H1 (cell line): Measurements from ENCODE around the gene PARS2. TPM values are rescaled to one million over a fixed set of nuclear protein-coding genes. Genes with fewer than 3 reads are reported as not detected.

Experiments used
- CTCF ChIA-PET: fragments of 300-600 bp; sonication (Branson Sonifier 250); formaldehyde crosslinking; loops from one replicate; lab custom pipeline; 2021; ENCODE audit not compliant: partially characterized antibody; lab: Charles Lee
- POLR2A ChIA-PET: fragments of 300-600 bp; sonication (Branson Sonifier 250); formaldehyde crosslinking; loops from one replicate; lab custom pipeline; 2021; ENCODE audit warnings: inconsistent platforms; ENCODE audit not compliant: partially characterized antibody; lab: Charles Lee
- DNase-seq, 2 experiments: peaks; one replicate each; pipeline versions ENCODE4 v3.0.0 to v3.0.0-alpha.2; 2010 to 2022; ENCODE audit warnings: low spot score in 2 of 2, low read depth in 1 of 2, mixed read lengths in 1 of 2
- FAIRE-seq: peaks from 2 replicates; lab custom pipeline; 2011; peaks lifted over from hg19 to GRCh38; lab: Jason Lieb, UNC
- H2AFZ ChIP-seq: 2 replicates; pipeline ENCODE4 v1.8.1; 2012; ENCODE audit warnings: low read length, inconsistent platforms
- H2AK5ac ChIP-seq: 2 replicates; pipeline ENCODE4 v1.6.1; 2013; ENCODE audit warnings: low read depth, low read length
- H2BK120ac ChIP-seq: replicated peaks from 2 replicates; pipeline ENCODE3; 2013; ENCODE audit warnings: low read depth, low read length, inconsistent platforms
- H2BK12ac ChIP-seq: 2 replicates; pipeline ENCODE4 v1.6.1; 2013; ENCODE audit warnings: low read depth, low read length
- H2BK15ac ChIP-seq: 2 replicates; pipeline ENCODE4 v1.6.1; 2013; ENCODE audit warnings: low read length
- H2BK20ac ChIP-seq: 2 replicates; pipeline ENCODE4 v1.6.1; 2013; ENCODE audit warnings: low read length
- H2BK5ac ChIP-seq: 2 replicates; pipeline ENCODE4 v1.6.1; 2013; ENCODE audit warnings: low read depth, low read length
- H3K14ac ChIP-seq: 2 replicates; pipeline ENCODE4 v1.6.1; 2013; ENCODE audit warnings: inconsistent platforms; ENCODE audit not compliant: insufficient read length
- H3K18ac ChIP-seq: 2 replicates; pipeline ENCODE4 v1.6.1; 2013; ENCODE audit warnings: low read length; ENCODE audit errors: extremely low read depth
- H3K23ac ChIP-seq: 2 replicates; pipeline ENCODE4 v1.6.1; 2013; ENCODE audit warnings: inconsistent platforms; ENCODE audit not compliant: insufficient read length
- H3K23me2 ChIP-seq: 2 replicates; pipeline ENCODE4 v1.6.1; 2013; ENCODE audit warnings: low read depth, low read length
- H3K27ac ChIP-seq: 2 replicates; pipeline ENCODE4 v1.6.1; 2011; ENCODE audit warnings: low read depth, low read length, inconsistent platforms
- H3K27me3 ChIP-seq, 4 experiments: replicated peaks in 1 of 4; 1 replicate in 1 of 4; 2 replicates in 3 of 4; pipeline versions ENCODE4 v1.6.1 to v1.8.1; 2011 to 2013; ENCODE audit warnings: low read length in 3 of 4, mild to moderate bottlenecking in 3 of 4, inconsistent platforms in 2 of 4, mixed read lengths in 2 of 4, moderate library complexity in 1 of 4; ENCODE audit not compliant: control insufficient read depth in 3 of 4, insufficient read depth in 3 of 4; ENCODE audit errors: extremely low read depth in 1 of 4
- H3K36me3 ChIP-seq, 4 experiments: 2 replicates each; pipeline versions ENCODE4 v1.6.1 to v1.8.1; 2011 to 2013; ENCODE audit warnings: mild to moderate bottlenecking in 4 of 4, low read length in 3 of 4, moderate library complexity in 2 of 4, control low read depth in 1 of 4, inconsistent platforms in 1 of 4; ENCODE audit not compliant: insufficient read depth in 4 of 4, control insufficient read depth in 2 of 4
- H3K4ac ChIP-seq: replicated peaks from 2 replicates; pipeline ENCODE3; 2013; ENCODE audit warnings: low read length, low read depth, mixed read lengths, inconsistent platforms; ENCODE audit not compliant: insufficient read length
- H3K4me1 ChIP-seq, 4 experiments: replicated peaks in 1 of 4; 1 replicate in 1 of 4; 2 replicates in 3 of 4; pipeline versions ENCODE4 v1.6.1 to v1.8.1; 2011 to 2013; ENCODE audit warnings: low read length in 3 of 4, inconsistent platforms in 2 of 4, mixed read lengths in 1 of 4; ENCODE audit not compliant: insufficient read depth in 4 of 4, control insufficient read depth in 3 of 4
- H3K4me2 ChIP-seq, 2 experiments: 2 replicates each; pipeline versions ENCODE4 v1.6.1 to v1.8.1; 2011 to 2013; ENCODE audit warnings: low read depth in 2 of 2, low read length in 2 of 2, control low read depth in 1 of 2, inconsistent platforms in 1 of 2, mild to moderate bottlenecking in 1 of 2; ENCODE audit not compliant: insufficient read depth in 1 of 2
- H3K4me3 ChIP-seq, 4 experiments: fragments of 200-600, 300-600 bp in 1 of 4; sonication (generic), shearing (Covaris generic), sonication (Bioruptor Twin) in 1 of 4; 2 replicates each; pipeline versions ENCODE4 v1.5.1 to v1.8.1; 2011 to 2016; ENCODE audit warnings: low read length in 4 of 4, low read depth in 3 of 4, control low read depth in 2 of 4, inconsistent platforms in 2 of 4, mild to moderate bottlenecking in 2 of 4, mixed read lengths in 1 of 4, moderate library complexity in 1 of 4; ENCODE audit not compliant: insufficient read depth in 2 of 4; ENCODE audit errors: extremely low read depth in 1 of 4
- H3K56ac ChIP-seq: replicated peaks from 2 replicates; pipeline ENCODE3; 2013; ENCODE audit warnings: low read depth, mild to moderate bottlenecking, mixed read lengths, low read length, inconsistent platforms; ENCODE audit not compliant: insufficient read length
- H3K79me1 ChIP-seq: 2 replicates; pipeline ENCODE4 v1.6.1; 2013; ENCODE audit warnings: low read depth, low read length, control low read depth
- H3K79me2 ChIP-seq, 2 experiments: 2 replicates each; pipeline versions ENCODE4 v1.6.1 to v1.8.1; 2012 to 2013; ENCODE audit warnings: low read length in 2 of 2, mild to moderate bottlenecking in 2 of 2, inconsistent platforms in 1 of 2; ENCODE audit not compliant: insufficient read depth in 2 of 2, control insufficient read depth in 1 of 2
- H3K9ac ChIP-seq, 4 experiments: replicated peaks in 1 of 4; 1 replicate in 1 of 4; 2 replicates in 3 of 4; pipeline versions ENCODE4 v1.6.1 to v1.8.1; 2011 to 2013; ENCODE audit warnings: low read depth in 3 of 4, low read length in 3 of 4, control low read depth in 2 of 4, mild to moderate bottlenecking in 2 of 4, moderate library complexity in 2 of 4, inconsistent platforms in 1 of 4; ENCODE audit errors: extremely low read depth in 1 of 4
- H3K9me3 ChIP-seq, 2 experiments: 2 replicates each; pipeline versions ENCODE4 v1.6.1 to v1.8.1; 2012 to 2013; ENCODE audit warnings: mild to moderate bottlenecking in 2 of 2, moderate library complexity in 2 of 2, control low read depth in 1 of 2, inconsistent platforms in 1 of 2, low read depth in 1 of 2, low read length in 1 of 2, mixed read lengths in 1 of 2; ENCODE audit not compliant: insufficient read depth in 2 of 2
- H4K20me1 ChIP-seq, 2 experiments: replicated peaks in 1 of 2; 2 replicates each; pipeline versions ENCODE3 to v1.8.1; 2011 to 2013; ENCODE audit warnings: inconsistent platforms in 2 of 2, low read length in 2 of 2, mild to moderate bottlenecking in 1 of 2; ENCODE audit not compliant: insufficient read depth in 2 of 2, control insufficient read depth in 1 of 2
- H4K5ac ChIP-seq: 2 replicates; pipeline ENCODE4 v1.6.1; 2013; ENCODE audit warnings: low read length, low read depth, mixed read lengths, inconsistent platforms; ENCODE audit not compliant: insufficient read length
- H4K8ac ChIP-seq: 2 replicates; pipeline ENCODE4 v1.8.0; 2013; ENCODE audit warnings: mild to moderate bottlenecking, moderate library complexity, low read length, inconsistent platforms; ENCODE audit not compliant: insufficient read depth; ENCODE audit errors: extremely low read depth
- H4K91ac ChIP-seq: replicated peaks from 2 replicates; pipeline ENCODE3; 2013; ENCODE audit warnings: low read length, mixed read lengths, inconsistent platforms; ENCODE audit not compliant: insufficient read length
- BCL11A ChIP-seq, 2 experiments: IDR thresholded peaks; one replicate each; pipeline ENCODE4 v1.6.1; 2011; ENCODE audit warnings: low read depth in 2 of 2, low read length in 2 of 2, mild to moderate bottlenecking in 2 of 2
- BRCA1 ChIP-seq: IDR thresholded peaks from 2 replicates; pipeline ENCODE4 v1.6.1; 2012; ENCODE audit warnings: low read depth, low read length, improper control_type of control experiment
- JUN ChIP-seq: IDR thresholded peaks from 2 replicates; pipeline ENCODE4 v1.6.1; 2011; ENCODE audit warnings: low read depth, mild to moderate bottlenecking, improper control_type of control experiment, low read length
- RAD21 ChIP-seq, 2 experiments: IDR thresholded peaks in 1 of 2; conservative IDR thresholded peaks in 1 of 2; 2 replicates each; pipeline ENCODE4 v1.6.1; 2011; ENCODE audit warnings: low read depth in 2 of 2, low read length in 2 of 2, improper control_type of control experiment in 1 of 2, inconsistent platforms in 1 of 2, mild to moderate bottlenecking in 1 of 2, moderate library complexity in 1 of 2
- TAF1 ChIP-seq: IDR thresholded peaks from 2 replicates; pipeline ENCODE4 v1.6.1; 2011; ENCODE audit warnings: mild to moderate bottlenecking, low read depth, low read length
- TBP ChIP-seq: IDR thresholded peaks from 2 replicates; pipeline ENCODE4 v1.6.1; 2011; ENCODE audit warnings: low read depth, low read length, improper control_type of control experiment
- YY1 ChIP-seq: IDR thresholded peaks from 2 replicates; pipeline ENCODE4 v1.6.1; 2011; ENCODE audit warnings: low read depth, mild to moderate bottlenecking, low read length
- whole genome bisulfite sequencing, 2 experiments: shearing (Covaris generic) in 1 of 2; methylation state at CpG; one replicate each; pipeline versions ENCODE4 v1.1.6 to v1.1.7; 2013 to 2015; ENCODE audit warnings: low lambda C conversion rate in 2 of 2, mixed read lengths in 2 of 2, inconsistent platforms in 1 of 2, low coverage in 1 of 2, missing lambda C conversion rate in 1 of 2; ENCODE audit not compliant: insufficient replicate concordance in 2 of 2, insufficient coverage in 1 of 2, insufficient read length in 1 of 2; ENCODE audit errors: extremely low coverage in 1 of 2, missing lambda C conversion rate in 1 of 2; 5-methylcytosine and 5-hydroxymethylcytosine counted together
- polyA plus RNA-seq, 7 experiments: library from polyadenylated mRNA; depleted of rRNA in 3 of 7; stranded (reverse) in 5 of 7; unstranded in 2 of 7; fragments of >200 nt in 5 of 7; fragments of 200-250 nt in 2 of 7; gene quantifications; 1 replicate in 5 of 7; 2 replicates in 1 of 7; 4 replicates in 1 of 7; pipeline versions ENCODE4 v1.2.1 to v1.2.3, GENCODE V29; 2011 to 2013; ENCODE audit warnings: missing spikeins in 2 of 7, mixed read lengths in 2 of 7
- total RNA-seq: library from RNA; stranded (reverse); fragmentation: NEBNext Ultra II Directional; extraction: Animal tissue kit (Norgen Biotek cat#: 25700); gene quantifications from 2 replicates; pipeline ENCODE4 v1.2.1, GENCODE V29; 2021
- TF ChIP-seq, protein P1 (sequence below): IDR thresholded peaks from 2 replicates; pipeline ENCODE4 v1.6.1; 2012; ENCODE audit warnings: inconsistent platforms

PARS2 gene
- total and polyA plus RNA-seq, 2 of the 8 experiments (the other 6 are each of a cell fraction or from before 2014, with no cell fraction given), result 8.9 to 10.0 TPM

DNA sequence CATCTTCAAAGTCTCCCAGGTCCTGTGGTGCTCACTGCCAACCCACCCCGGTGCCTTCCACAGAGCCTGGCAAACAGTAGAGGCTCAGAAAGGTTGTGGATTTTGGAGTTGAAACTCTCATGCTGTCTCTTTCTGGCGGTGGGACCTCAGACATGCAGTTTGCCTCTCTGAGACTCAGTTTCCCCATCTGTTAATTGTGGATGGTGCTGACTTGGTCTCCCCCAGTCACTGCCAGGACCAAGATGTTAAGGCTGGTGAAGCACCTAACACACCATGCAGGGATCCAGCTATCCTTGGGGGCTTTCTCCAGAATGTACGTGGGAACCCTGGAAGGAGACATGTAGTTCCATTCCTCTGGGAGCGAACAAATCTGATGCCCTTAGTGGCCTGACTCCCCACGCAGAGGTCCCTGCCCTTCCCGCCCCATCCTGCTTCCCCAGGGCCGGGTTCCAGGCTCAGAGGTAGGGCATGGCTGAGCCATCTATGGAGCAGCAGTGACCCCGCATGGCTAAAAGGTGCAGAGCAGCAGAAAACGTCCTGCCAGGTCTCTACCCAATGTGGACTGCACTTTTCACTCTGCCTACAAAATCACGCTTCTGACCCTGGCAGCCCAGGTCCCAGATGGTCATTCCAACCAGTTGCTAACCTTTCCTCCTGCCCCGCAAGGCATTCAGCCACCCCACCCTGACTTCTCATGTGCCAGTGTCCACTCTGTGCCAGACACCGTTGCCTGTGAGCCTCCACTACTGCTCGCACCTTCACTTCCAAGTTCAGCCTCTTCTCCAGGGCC, 46.0 kb upstream of the PARS2 start:
- CTCF ChIA-PET, result interaction anchor here (0.7 to 2.1 kb wide), 18 partner anchors 9 to 229 kb away, joined by 3 to 16 read pairs (median 4); partner anchors contain the start of genes PCSK9 and TTC22
- 0 out of 2 replicates have a peak, but pooled peaks have one; percentile 30 for TF ChIP-seq BRCA1
- TF ChIP-seq TBP, result peak; percentile 30; the same call in 1 of the 2 replicates
- no peak for TF ChIP-seq TAF1
- no peak for TF ChIP-seq BCL11A (IDR thresholded peaks at IDR 0.05; ENCODE audit: low read depth in 2 of 2, low read length in 2 of 2)
- no peak for TF ChIP-seq JUN
- TF ChIP-seq RAD21 (IDR thresholded peaks at IDR 0.05 in 1 of 2, conservative IDR thresholded peaks at IDR 0.05 in 1 of 2; ENCODE audit: low read depth in 2 of 2, low read length in 2 of 2), result peak; percentile 98
- TF ChIP-seq YY1, result 0 out of 2 replicates have a peak, but pooled peaks have one; percentile 31
- TF ChIP-seq, protein P1, sequence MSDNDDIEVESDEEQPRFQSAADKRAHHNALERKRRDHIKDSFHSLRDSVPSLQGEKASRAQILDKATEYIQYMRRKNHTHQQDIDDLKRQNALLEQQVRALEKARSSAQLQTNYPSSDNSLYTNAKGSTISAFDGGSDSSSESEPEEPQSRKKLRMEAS, result no peak

More for the DNA sequence above, 46.0 kb upstream of the PARS2 start:
- Histone ChIP-seq H3K79me2 (no peaks in the 10 kb centered on the region), H3K56ac (no peak overlapping the region), H2BK15ac (peak overlapping the region; percentile 98; the same call in 1 of the 2 replicates), H4K8ac (no peak overlapping the region), H3K27me3 (no peaks in the 10 kb centered on the region; a peak in 2 of 7 replicates), H2AFZ (no peak overlapping the region), H2AK5ac (no peak overlapping the region), H3K9me3 (no peaks in the 10 kb centered on the region), H3K4me3 (no peak overlapping the region), H3K14ac (no peak overlapping the region), H2BK5ac (peak overlapping the region; percentile 42; the same call in 1 of the 2 replicates), H3K18ac (no peak overlapping the region; the same call in 1 of the 2 replicates), H3K36me3 (no peaks in the 10 kb centered on the region), H2BK12ac (peak overlapping the region; percentile 82; the same call in 1 of the 2 replicates), H3K4ac (no peak overlapping the region), H4K5ac (no peak overlapping the region), H3K4me2 (no peak overlapping the region), H3K23me2 (no peaks in the 10 kb centered on the region; the same call in 1 of the 2 replicates), H3K79me1 (no peaks in the 10 kb centered on the region), H3K23ac (no peak overlapping the region), H2BK120ac (no peak overlapping the region), H4K20me1 (no peaks in the 10 kb centered on the region), H3K9ac (no peak overlapping the region), H3K4me1 (peaks cover 4 to 29% (median 18%) of the 10 kb centered on the region in 4 experiments), H2BK20ac (no peak overlapping the region), H3K27ac (no peak overlapping the region), H4K91ac (no peak overlapping the region)
- peak in 1 of 2 experiments; percentile 92 for DNase-seq
- POLR2A ChIA-PET, result no interaction called here
- 39% methylated on average over 13 of the region's 13 CpGs; no CpG with 5 or more reads in 1 of the 2 experiments for WGBS, 2 experiments
- peak; percentile 78 for FAIRE-seq
